ENCODE results near the gene DSG3.

Gene DSG3

DNA sequence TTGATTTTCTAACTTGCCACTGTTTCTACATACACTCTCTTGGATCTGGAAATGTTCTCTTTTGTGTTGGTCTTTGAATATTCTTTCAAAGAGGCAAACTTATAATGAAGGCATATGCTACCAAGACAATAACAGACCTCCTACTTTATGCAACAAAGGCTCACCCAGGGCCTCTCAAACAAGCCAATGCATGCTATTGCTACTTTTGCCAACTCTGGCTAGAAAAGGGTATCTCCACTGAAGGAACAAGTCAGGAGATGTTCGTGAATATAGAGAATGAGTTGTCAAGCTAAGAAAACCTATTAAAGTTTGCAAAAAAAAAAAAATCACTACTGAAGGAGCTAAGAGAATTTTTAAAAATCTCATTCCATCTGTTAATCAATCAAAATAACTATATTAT, 34.5 kb downstream of the DSG3 start:
- H3K27ac ChIP-seq (ENCODE audit: low read depth, low read length) = no peak overlapping the region
- no peaks in the 10 kb centered on the region for H3K79me2 ChIP-seq (ENCODE audit: control insufficient read depth, low read length)
- H3K36me3 ChIP-seq (ENCODE audit: control insufficient read depth, low read length) = no peaks in the 10 kb centered on the region
- no peaks in the 10 kb centered on the region for H4K20me1 ChIP-seq (ENCODE audit: control insufficient read depth, insufficient read depth, low read depth, low read length)
- H3F3A ChIP-seq (ENCODE audit: control insufficient read depth, insufficient read depth) = no peaks in the 10 kb centered on the region
- H3K27me3 ChIP-seq (ENCODE audit: control insufficient read depth, low read length) = no peaks in the 10 kb centered on the region
- H3K9me2 ChIP-seq (replicated peaks; ENCODE audit: control insufficient read depth, low read length) = no peaks in the 10 kb centered on the region
- no peaks in the 10 kb centered on the region for H3K4me1 ChIP-seq (ENCODE audit: control insufficient read depth, low read length)
- H3K9me3 ChIP-seq (ENCODE audit: control insufficient read depth, insufficient read depth, low read length) = no peaks in the 10 kb centered on the region
- no peak overlapping the region for H3K4me2 ChIP-seq (ENCODE audit: low read length)
- H3K4me3 ChIP-seq (ENCODE audit: low read length) = no peak overlapping the region
- TF ChIP-seq, protein P1, sequence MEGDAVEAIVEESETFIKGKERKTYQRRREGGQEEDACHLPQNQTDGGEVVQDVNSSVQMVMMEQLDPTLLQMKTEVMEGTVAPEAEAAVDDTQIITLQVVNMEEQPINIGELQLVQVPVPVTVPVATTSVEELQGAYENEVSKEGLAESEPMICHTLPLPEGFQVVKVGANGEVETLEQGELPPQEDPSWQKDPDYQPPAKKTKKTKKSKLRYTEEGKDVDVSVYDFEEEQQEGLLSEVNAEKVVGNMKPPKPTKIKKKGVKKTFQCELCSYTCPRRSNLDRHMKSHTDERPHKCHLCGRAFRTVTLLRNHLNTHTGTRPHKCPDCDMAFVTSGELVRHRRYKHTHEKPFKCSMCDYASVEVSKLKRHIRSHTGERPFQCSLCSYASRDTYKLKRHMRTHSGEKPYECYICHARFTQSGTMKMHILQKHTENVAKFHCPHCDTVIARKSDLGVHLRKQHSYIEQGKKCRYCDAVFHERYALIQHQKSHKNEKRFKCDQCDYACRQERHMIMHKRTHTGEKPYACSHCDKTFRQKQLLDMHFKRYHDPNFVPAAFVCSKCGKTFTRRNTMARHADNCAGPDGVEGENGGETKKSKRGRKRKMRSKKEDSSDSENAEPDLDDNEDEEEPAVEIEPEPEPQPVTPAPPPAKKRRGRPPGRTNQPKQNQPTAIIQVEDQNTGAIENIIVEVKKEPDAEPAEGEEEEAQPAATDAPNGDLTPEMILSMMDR (IDR thresholded peaks at IDR 0.05; ENCODE audit: low read depth, low read length, poor library complexity, severe bottlenecking) = no peak
- TF ChIP-seq EZH2phosphoT487 (IDR thresholded peaks at IDR 0.05; ENCODE audit: borderline replicate concordance, low read length) = no peak

- no peaks in the 10 kb centered on the region for H3F3A ChIP-seq (ENCODE audit: control insufficient read depth, insufficient read depth)
- no peak overlapping the region for H3K4me2 ChIP-seq (ENCODE audit: low read length)
- H3K36me3 ChIP-seq (ENCODE audit: control insufficient read depth, low read length) = no peaks in the 10 kb centered on the region
- no peaks in the 10 kb centered on the region for H4K20me1 ChIP-seq (ENCODE audit: control insufficient read depth, insufficient read depth, low read depth, low read length)
- H3K4me1 ChIP-seq (ENCODE audit: control insufficient read depth, low read length) = no peaks in the 10 kb centered on the region
- no peaks in the 10 kb centered on the region for H3K27me3 ChIP-seq (ENCODE audit: control insufficient read depth, low read length)
- H3K9me2 ChIP-seq (replicated peaks; ENCODE audit: control insufficient read depth, low read length) = no peaks in the 10 kb centered on the region
- H3K79me2 ChIP-seq (ENCODE audit: control insufficient read depth, low read length) = no peaks in the 10 kb centered on the region
- no peak overlapping the region for H3K27ac ChIP-seq (ENCODE audit: low read depth, low read length)
- no peaks in the 10 kb centered on the region for H3K9me3 ChIP-seq (ENCODE audit: control insufficient read depth, insufficient read depth, low read length)
- no peak overlapping the region for H3K4me3 ChIP-seq (ENCODE audit: low read length)
- TF ChIP-seq, protein P1 (IDR thresholded peaks at IDR 0.05; ENCODE audit: low read depth, low read length, poor library complexity, severe bottlenecking) = no peak
- TF ChIP-seq EZH2phosphoT487 (IDR thresholded peaks at IDR 0.05; ENCODE audit: borderline replicate concordance, low read length) = no peak
Observed at GRCh38 chr18:31483396-31483795, 35.9 kb downstream of the DSG3 start.

DNA sequence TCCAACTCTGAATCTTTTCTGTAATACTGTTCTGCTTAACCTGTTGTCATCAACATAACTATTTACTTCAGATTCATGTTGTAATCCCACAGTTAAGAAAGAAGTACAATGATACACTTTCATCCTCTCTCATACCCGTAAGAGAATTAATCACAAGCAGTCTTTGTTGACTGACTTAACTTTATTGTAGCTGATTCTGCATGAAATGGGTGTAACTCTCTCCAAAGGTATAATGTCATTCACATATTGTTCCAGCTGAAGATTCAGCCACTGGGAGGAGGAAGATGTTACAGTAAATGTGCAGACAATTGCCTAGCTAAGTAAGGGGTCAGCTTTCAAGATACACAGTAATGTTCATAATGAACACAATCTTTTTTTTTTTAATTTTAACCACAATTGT, 36.9 kb downstream of the DSG3 start:
- no peaks in the 10 kb centered on the region for H3F3A ChIP-seq (ENCODE audit: control insufficient read depth, insufficient read depth)
- no peaks in the 10 kb centered on the region for H3K9me2 ChIP-seq (replicated peaks; ENCODE audit: control insufficient read depth, low read length)
- no peaks in the 10 kb centered on the region for H3K4me1 ChIP-seq (ENCODE audit: control insufficient read depth, low read length)
- TF ChIP-seq, protein P1 (IDR thresholded peaks at IDR 0.05; ENCODE audit: low read depth, low read length, poor library complexity, severe bottlenecking) = no peak
- no peak for TF ChIP-seq EZH2phosphoT487 (IDR thresholded peaks at IDR 0.05; ENCODE audit: borderline replicate concordance, low read length)
- H3K27ac ChIP-seq (ENCODE audit: low read depth, low read length) = no peak overlapping the region
- no peaks in the 10 kb centered on the region for H3K79me2 ChIP-seq (ENCODE audit: control insufficient read depth, low read length)
- H3K36me3 ChIP-seq (ENCODE audit: control insufficient read depth, low read length) = no peaks in the 10 kb centered on the region
- H4K20me1 ChIP-seq (ENCODE audit: control insufficient read depth, insufficient read depth, low read depth, low read length) = no peaks in the 10 kb centered on the region
- no peaks in the 10 kb centered on the region for H3K9me3 ChIP-seq (ENCODE audit: control insufficient read depth, insufficient read depth, low read length)
- no peak overlapping the region for H3K4me2 ChIP-seq (ENCODE audit: low read length)
- H3K27me3 ChIP-seq (ENCODE audit: control insufficient read depth, low read length) = no peaks in the 10 kb centered on the region
- no peak overlapping the region for H3K4me3 ChIP-seq (ENCODE audit: low read length)

DNA sequence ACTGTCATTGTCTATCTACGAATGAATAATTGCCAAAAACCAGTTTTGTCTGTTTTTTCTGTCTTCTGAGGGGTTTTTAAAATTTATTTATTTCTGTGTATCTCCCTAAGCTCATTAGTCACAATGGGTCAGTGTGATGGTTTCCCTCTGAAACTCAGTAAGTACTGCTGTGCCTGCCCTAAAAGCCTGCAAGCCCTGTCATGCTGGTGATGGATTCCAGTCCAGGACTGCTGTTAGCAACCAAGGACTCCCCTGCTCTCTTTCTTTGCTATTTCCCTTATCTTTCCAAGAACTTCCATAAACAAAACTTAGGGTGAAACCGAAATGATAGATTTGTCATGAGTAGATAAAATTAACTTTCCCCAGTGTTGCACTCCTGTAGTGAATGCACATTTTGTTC, 38.6 kb downstream of the DSG3 start:
- Histone ChIP-seq H3K27me3 (ENCODE audit: control insufficient read depth, low read length) (no peaks in the 10 kb centered on the region), H3K4me3 (ENCODE audit: low read length) (no peak overlapping the region), H3K36me3 (ENCODE audit: control insufficient read depth, low read length) (no peaks in the 10 kb centered on the region), H3K79me2 (ENCODE audit: control insufficient read depth, low read length) (no peaks in the 10 kb centered on the region), H3K27ac (ENCODE audit: low read depth, low read length) (no peak overlapping the region), H3K9me2 (replicated peaks; ENCODE audit: control insufficient read depth, low read length) (no peaks in the 10 kb centered on the region), H3K9me3 (ENCODE audit: control insufficient read depth, insufficient read depth, low read length) (no peaks in the 10 kb centered on the region), H3K4me1 (ENCODE audit: control insufficient read depth, low read length) (no peaks in the 10 kb centered on the region), H3K4me2 (ENCODE audit: low read length) (no peak overlapping the region), H4K20me1 (ENCODE audit: control insufficient read depth, insufficient read depth, low read depth, low read length) (no peaks in the 10 kb centered on the region), H3F3A (ENCODE audit: control insufficient read depth, insufficient read depth) (no peaks in the 10 kb centered on the region)
- TF ChIP-seq, protein P1 (IDR thresholded peaks at IDR 0.05; ENCODE audit: low read depth, low read length, poor library complexity, severe bottlenecking) = no peak
- no peak for TF ChIP-seq EZH2phosphoT487 (IDR thresholded peaks at IDR 0.05; ENCODE audit: borderline replicate concordance, low read length)
